Ureter (tissue), 1 donor: ENCODE measurements around the gene AOPEP. TPM values are rescaled to one million over a fixed set of nuclear protein-coding genes. Genes with fewer than 3 reads are reported as not detected.

ENCODE experiments used
- DNase-seq: peaks from one replicate; pipeline ENCODE4 v3.0.0-alpha.2; 2020; ENCODE audit warnings: low spot score
- total RNA-seq: library from RNA; stranded (reverse); gene quantifications from one replicate; pipeline ENCODE4 v1.2.4, GENCODE V29; 2023
- donor health status: DM: yes; HTN: yes; CAD: no.

The AOPEP gene
- total RNA-seq, 1 donor from 2014 or later: 115 TPM

- no peak for DNase-seq
Measured at GRCh38 chr9:95111716-95112115, 385.2 kb downstream of the AOPEP start.

GRCh38 chr9:95112436-95113280 is 386.2 kb downstream of the AOPEP start:
- no peak for DNase-seq

GRCh38 chr9:95115104-95115503 is 388.6 kb downstream of the AOPEP start:
- DNase-seq: no peak

DNA sequence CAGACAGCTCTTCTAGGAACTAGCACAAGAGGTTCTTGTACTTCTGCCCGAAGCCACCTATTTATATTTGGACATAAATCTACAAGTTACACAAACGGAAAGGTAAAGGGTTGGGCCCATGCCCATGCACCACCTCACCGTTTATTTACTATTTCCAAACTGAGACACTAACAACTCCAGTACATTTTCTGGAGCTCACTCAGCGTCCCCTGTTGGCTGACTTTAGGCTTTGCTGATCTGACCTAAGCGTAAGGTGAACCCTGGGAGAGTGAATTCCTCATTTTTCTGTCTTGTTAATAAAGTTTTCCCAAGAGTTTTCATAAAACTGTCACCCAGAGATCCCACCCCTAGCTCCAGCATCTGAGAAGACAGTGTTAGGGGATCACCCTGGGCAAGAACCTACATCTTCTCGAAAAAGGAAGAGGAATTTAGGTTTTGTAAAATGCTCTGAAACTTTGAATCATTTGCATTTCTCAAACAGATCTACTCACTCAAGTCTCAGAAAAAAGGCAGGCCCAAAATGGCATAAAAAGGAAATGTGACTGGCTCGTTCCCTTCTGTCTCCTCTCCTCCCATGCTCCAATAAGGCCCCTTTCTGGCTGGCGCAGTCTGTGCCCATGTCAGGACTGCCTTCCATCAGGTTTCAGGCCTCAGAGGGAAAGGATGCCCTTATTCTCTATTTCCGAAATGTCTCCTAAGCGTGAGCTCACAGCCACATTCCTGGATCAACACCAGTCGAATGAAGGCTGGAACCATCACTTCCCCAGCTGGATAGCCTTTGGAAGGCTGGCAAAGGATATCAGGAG is 389.7 kb downstream of the AOPEP start:
- DNase-seq: no peak

- no peak for DNase-seq
Measured at GRCh38 chr9:95116808-95117204, 390.3 kb downstream of the AOPEP start.

DNA sequence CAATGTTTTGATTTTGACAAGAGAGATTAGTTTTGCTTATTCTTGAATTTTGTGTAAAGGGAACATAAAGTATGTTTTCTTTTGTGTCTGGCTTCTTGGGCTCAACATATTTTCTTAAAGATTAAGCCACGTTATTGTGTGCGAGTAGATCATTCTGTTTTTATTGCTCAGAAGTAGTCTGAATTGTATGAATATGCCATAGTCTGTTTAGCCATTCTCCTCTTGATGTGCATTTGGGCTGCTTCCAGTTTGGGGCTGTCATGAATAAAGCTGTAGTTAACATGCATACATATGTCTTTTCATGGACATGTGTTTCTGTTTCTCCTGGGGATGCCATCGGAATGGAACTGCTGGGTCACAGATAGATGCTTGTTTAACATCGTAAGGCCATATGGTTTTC is 392.1 kb downstream of the AOPEP start:
- no peak for DNase-seq

GRCh38 chr9:95120781-95121370 is 394.4 kb downstream of the AOPEP start:
- no peak for DNase-seq

GRCh38 chr9:95124582-95125367 is 398.3 kb downstream of the AOPEP start:
- peak; percentile 43 for DNase-seq

GRCh38 chr9:95125652-95126051 is 399.2 kb downstream of the AOPEP start:
- DNase-seq: peak; percentile 36

GRCh38 chr9:95126739-95127138 is 400.2 kb downstream of the AOPEP start:
- DNase-seq: peak; percentile 40

DNA sequence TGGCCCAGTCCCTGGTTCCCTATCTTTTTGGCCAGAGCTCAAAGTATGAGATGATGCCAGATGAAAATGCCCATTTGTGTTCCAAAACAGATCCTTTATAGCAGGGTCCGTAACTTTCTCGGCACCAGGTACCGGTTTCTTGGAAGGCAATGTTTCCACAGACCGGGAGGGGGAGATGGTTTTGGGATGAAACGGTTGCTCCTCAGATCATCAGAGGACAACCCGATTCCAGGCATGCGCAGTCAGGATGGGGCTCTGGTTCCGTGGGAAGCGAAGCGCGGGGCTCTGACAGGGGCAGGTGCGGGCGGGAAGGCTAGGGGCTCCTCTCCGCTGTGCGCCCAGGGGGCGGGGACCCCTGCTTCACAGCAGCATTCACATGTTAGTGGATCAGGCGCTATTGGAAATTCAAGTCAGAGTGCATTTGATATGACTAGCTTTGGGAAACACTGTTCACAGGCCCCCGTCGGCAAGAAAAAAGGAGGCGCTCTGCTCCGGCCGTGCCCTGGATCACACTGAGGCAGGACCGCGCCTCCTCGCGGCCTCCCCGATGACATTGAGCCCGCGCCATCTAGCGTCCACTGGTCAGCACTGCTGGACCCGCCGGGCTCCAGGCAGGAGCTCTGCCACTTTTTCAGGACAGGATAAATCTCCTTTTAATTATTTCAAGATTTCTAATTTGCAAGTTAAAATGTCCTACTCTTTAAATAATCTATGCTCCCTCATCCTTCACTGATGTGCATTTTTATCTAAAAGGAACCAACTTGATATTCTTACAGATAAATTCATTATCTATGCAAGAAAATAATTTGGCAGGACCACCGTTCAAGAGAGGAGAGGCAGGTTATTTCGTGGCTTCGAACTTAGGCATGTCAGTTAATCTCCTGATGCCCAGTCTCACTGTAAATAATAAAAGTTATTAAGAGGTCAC is 401.0 kb downstream of the AOPEP start:
- DNase-seq: peak; percentile 87

DNA sequence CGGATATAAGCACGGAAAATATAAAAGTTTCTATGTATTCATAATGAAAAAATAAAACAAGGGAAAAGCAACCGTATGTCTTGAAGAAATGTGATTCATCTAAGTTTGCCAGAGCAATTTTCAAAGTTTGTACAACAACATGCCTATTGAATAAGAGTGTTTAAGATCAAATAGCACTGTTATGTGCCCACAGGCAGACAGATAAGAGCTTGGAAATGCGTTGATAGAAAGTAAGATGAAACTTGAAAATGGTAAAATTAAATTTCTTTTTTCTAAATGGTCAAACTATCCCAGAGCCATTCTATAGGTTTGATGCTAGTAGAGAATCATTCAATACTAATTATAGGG is 401.7 kb downstream of the AOPEP start:
- DNase-seq: no peak

DNA sequence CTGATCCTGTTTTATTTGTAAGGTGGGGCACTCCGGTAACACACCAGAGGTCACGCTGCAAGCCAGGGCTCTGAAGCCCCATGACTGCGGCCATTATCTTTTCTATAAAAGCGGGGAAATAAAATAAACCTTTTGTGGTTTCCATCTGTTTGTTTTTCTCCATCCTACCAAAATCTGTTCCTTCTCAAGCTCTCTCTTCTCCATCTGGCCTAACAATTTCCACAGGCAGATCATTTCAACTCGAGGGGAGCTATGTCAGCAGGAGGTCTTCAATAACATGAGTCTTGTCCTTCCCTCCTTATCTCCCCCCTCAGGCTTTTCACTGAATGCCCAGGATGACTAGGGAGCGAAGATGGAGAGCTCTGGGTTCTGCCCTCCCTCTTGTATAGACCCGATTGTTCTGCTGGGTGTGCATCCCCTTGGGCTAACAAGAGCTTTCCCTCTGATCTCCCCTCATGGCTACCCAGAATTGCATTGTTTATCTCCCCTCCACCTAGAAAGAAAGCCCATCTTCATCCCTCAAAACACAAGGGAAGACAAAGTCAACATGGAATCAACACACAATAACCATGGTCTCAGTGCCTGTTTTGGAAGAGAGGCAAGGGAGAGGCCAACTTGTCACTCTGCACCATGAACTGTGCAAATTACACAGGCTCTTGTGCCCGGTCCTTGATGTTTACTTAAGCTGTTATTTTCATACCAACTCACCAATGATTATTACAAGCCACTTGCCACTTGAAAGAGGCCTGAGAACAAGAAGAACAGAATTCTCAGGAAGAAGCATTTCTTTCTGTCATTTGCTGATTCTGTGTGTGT is 403.2 kb downstream of the AOPEP start:
- no peak for DNase-seq

DNA sequence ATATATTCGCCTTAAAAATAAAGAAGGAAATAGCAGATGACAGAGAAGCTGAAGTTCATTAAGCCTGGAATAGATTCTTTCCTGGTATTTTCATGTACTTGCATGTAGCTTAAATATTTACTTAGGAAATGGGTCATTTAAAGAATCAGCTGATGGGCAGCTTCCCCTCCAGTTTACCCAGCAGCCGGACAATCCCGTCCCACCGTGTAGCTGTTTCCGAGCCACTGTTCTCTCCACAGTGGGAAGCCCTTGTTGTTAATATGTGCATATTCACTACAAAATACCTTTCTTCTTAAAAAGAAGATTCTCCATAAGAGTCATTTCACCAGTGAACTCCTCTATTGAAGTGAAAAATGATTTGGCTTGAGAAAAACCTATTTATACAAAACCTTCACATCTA is 404.0 kb downstream of the AOPEP start:
- no peak for DNase-seq

- peak; percentile 81 for DNase-seq
Measured at GRCh38 chr9:95131023-95131943, 404.8 kb downstream of the AOPEP start.

DNA sequence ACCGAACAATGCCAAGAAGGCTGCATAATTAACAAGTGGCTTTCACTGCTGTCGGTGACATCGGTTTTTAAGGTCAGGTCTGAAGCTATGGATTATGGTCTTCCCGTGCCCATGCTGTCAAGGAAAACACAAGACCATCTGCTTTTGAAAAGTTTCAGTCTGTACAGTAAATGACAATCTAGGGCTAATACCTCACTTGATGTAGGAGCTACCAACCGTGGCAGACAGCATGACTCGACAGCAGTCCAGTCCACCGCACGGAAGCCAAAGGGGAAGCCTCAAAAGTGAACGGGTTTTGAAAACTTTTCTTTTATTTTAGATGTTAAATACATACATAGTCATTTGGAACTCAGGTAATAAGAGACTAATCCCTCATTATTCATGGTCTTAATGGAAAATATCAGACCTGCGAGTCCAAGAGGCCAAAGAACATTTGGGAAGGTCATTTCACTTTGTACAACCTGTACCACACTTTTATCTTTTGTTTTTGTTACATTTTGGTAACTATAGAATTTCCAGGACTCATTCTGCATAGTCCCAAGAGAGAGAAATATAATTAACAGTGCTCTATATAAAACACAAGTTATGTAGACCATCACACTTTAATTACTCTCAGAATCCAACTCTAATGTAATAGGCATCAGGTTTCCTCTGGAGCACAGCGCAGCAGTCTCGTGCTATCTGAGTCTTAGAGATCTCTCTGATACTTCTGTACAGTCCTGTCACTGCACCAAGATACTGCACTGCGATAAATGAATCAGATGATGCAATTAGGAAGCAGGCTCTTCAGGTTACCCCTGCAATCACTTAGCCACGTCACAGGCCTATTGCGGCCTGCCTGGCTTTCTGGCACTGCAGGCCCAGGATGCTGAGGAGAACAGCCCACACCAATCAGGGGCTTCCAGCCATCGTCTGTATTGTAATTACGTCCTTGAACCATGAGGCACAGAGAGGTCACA is 406.1 kb downstream of the AOPEP start:
- no peak for DNase-seq

- DNase-seq: no peak
Measured at GRCh38 chr9:95133325-95133705, 406.8 kb downstream of the AOPEP start.

- DNase-seq: no peak
Measured at GRCh38 chr9:95134457-95134881, 408.0 kb downstream of the AOPEP start.
